Fibroblast of pulmonary artery (primary cell): ENCODE data around the gene PRDM12.

ENCODE experiments used
- DNase-seq: peaks from one replicate; pipeline ENCODE4 v3.0.0-alpha.2; 2010; ENCODE audit warnings: low read depth
- H3K4me3 ChIP-seq: replicated peaks from 2 replicates; pipeline ENCODE4 v1.5.1; 2011; ENCODE audit warnings: low read depth, mild to moderate bottlenecking, control low read depth, low read length, moderate library complexity
- TF ChIP-seq, protein P1 (sequence below): IDR thresholded peaks from 2 replicates; pipeline ENCODE4 v1.5.1; 2011; ENCODE audit warnings: mild to moderate bottlenecking, control low read depth, low read length, inconsistent platforms; ENCODE audit errors: missing control alignments

Gene PRDM12

DNA sequence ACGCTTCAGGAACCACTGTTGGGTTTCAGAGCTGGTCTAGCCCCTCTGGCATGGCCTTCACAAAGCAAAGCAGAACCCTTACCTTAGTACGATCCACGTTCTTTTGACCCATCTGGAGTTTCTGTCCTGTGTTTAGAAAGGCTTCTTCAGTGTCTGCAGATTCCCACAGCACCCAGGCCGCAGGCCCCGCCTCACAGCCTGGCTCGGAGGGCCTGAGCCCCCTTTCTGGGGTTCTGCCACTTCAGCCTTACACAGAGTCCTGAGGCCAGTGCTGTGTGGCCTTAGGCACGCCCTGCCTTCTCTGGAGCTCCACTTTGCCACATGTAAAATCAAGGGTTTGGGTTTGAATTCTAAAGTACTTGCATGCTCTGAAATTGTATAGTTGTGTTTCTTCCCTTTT, 31.6 kb upstream of the PRDM12 start:
- DNase-seq: no peak
- no peak overlapping the region for H3K4me3 ChIP-seq
- TF ChIP-seq, protein P1, sequence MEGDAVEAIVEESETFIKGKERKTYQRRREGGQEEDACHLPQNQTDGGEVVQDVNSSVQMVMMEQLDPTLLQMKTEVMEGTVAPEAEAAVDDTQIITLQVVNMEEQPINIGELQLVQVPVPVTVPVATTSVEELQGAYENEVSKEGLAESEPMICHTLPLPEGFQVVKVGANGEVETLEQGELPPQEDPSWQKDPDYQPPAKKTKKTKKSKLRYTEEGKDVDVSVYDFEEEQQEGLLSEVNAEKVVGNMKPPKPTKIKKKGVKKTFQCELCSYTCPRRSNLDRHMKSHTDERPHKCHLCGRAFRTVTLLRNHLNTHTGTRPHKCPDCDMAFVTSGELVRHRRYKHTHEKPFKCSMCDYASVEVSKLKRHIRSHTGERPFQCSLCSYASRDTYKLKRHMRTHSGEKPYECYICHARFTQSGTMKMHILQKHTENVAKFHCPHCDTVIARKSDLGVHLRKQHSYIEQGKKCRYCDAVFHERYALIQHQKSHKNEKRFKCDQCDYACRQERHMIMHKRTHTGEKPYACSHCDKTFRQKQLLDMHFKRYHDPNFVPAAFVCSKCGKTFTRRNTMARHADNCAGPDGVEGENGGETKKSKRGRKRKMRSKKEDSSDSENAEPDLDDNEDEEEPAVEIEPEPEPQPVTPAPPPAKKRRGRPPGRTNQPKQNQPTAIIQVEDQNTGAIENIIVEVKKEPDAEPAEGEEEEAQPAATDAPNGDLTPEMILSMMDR: no peak

DNA sequence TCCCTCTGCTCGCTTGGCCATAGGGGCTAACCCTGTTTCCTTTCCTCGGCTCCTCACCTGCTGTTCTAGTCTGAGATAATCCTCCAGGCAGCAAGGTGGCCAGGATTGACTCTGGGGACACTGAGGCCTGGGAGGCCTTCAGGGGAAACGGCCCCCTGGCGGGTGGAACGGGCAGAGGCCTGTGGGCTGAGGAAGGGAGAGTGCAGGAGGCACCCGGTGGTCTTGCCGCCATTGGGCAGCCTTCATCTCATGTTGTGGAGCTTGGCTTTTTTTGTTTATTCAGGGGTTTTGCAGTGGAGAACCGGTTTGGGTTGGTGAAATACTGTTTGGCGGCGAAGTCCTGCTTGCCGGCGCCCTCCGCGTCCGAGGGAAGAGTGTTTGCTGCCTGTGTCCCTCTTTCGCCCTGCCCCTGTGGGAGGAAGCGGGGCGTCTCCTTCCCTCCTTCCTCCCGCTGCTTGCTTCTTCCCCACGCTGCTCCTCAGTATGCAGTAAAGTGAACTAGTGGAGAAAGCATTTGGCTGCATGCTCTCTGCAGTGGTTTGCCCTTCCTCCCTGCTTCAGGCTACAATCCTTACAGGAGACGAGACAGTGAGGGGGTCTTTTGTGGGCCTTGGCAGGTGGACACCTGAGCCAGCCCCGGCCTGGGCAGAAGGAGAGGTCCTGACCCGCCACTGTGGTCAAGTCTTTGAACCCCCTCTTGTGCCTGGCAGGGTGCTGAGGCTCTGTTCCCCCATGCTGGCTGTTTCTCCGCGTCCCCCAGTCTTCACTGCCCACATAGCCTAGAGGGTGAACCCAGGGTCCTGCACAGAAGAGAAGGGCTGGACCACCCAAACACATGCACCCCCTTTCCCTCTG, 30.8 kb upstream of the PRDM12 start:
- DNase-seq: no peak
- TF ChIP-seq, protein P1: no peak

DNA sequence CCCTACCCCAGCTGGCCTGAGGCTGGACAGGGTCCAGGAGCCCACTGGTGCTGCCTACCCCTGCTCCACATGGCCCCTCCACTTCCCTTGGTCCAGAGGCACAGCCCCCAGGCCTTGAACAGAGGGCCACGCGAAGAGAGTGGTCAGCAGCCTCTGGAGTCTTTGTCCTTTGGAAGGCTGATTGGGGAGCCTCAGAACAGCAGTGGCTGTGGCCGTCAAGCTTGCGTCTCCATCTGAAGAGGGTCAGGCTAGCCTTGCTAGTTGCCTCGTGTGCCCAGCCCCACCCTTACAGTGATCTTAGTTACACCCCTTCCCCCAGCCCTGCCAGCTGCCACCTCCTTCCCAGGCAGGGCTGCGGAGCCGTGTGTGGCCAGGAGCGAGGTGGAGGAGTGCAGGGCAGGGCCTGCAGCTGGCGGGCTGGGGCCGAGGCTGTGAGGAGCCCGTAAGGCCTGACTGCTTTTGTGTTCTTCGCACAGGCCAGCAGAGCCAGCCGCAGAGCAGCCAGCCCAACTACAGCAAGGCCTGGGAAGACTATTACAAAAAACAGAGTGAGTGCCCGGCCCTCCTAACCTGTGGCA, 30.1 kb upstream of the PRDM12 start:
- H3K4me3 ChIP-seq: no peak overlapping the region
- DNase-seq: no peak
- TF ChIP-seq, protein P1: no peak

More for the DNA sequence above, 30.8 kb upstream of the PRDM12 start:
- no peak overlapping the region for H3K4me3 ChIP-seq

DNA sequence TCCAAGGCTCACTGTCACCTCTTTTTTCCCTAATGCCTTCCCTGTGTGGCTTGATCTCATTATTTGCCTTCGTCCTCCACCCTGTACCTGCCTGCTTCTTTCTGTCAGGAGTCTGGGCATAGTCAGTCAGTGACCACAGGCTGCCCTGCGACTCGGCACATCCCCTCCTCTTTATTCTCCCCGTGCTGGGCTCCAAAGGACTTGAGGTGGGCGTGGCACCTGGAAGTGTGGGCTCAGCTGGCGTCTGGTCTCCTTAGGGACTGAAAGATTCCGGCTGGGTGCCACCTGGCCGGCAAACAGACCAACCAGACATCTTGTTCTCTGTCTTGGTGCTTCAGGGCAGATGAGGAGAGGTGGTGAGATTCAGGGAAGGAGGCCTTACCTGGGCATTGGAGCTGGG, 29.6 kb upstream of the PRDM12 start:
- no peak for DNase-seq
- no peak overlapping the region for H3K4me3 ChIP-seq
- TF ChIP-seq, protein P1: no peak

DNA sequence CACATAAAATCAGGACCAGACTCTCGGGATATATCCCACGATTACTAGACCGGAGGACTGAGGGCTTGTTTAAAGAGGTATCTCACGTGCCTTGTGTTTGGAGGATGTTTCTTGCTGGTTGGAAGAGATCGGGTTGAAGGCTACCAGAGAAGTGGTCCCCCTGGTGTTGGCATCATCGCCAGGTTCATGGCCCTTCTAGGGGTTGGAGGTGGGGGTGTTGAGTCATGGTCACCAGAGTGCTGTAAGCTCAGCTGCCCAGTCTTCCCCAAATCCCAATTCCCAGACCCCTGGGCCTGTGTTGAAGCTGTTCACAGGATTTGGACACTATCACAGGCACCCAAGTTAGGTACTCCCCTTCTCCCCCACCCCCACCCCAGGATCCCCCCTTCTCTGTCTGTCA, 29.1 kb upstream of the PRDM12 start:
- DNase-seq: no peak
- TF ChIP-seq, protein P1: no peak
- H3K4me3 ChIP-seq: no peak overlapping the region

DNA sequence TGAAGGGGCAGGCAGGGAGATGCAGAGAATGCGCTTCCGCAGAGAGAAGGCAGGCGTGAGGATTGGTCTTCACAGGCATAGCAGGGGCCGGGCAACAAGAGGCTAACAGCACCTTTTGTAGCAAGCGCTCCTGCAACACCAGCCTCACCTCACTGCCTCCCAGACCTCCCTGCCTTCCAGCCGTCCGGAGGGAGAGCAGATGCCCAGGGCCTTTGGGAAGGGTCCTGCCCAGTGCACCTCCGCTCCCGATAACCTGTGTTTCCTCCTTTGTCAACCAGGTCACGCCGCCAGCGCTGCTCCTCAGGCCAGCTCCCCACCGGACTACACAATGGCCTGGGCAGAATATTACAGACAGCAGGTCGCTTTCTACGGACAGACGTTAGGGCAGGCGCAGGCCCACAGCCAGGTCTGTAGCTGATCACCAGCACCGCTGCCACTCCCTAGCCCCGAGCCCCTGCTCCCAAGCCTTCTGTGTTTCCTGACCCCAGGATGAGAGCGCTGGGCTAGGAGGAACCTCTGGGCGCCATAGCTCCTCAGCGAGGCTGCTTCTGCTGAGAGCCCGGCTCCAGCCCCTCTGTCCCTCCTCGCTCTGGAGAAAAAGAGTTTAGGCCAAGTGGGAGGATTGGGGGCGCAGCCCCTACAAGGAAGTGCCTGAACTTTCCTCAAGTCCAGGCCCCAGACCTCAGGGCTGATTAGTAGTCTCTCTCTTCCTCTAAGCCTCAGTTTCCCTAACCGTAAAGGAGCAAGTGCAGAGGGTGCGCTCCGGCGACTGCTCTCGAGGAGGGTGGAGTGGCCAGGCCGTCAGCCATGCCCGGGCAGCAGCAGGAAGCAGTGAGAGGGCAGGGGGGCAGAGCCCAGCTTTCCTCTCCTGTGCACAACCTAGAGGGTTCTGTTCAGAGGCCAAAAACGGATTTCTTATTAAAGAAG, 28.4 kb upstream of the PRDM12 start:
- TF ChIP-seq, protein P1: no peak
- H3K4me3 ChIP-seq: no peak overlapping the region
- no peak for DNase-seq
